ENCODE data around the gene PRIM2. TPM values are rescaled to one million over a fixed set of nuclear protein-coding genes. Genes with fewer than 3 reads are reported as not detected.
A peak's percentile ranks its signal among the peaks of the same experiment; 100 is the strongest.
"Not testable (repeated sequence)": the region's sequence is repeated elsewhere in the genome, so short reads cannot be mapped to it uniquely, and the experiment has no call there.

Gene PRIM2
- total and polyA plus RNA-seq, 9 of the 15 experiments (the other 6 are each of a cell fraction or from before 2014, with no cell fraction given), result 19.8 to 57.5 (median 33.4) TPM

- BruUV-seq (replicated peaks); POLR2A ChIA-PET: not testable (repeated sequence)
Measured at GRCh38 chr6:57371779-57372178, 54.3 kb downstream of the PRIM2 start.

GRCh38 chr6:57374764-57375163 is 57.3 kb downstream of the PRIM2 start:
- POLR2A ChIA-PET; H3K27me3 ChIP-seq (ENCODE audit: control insufficient read depth in 2 of 2, insufficient read depth in 2 of 2, low read length in 2 of 2); H3K4me2 ChIP-seq (ENCODE audit: insufficient read depth, low read length); H3K36me3 ChIP-seq (ENCODE audit: control insufficient read depth, insufficient read depth, low read length); H3K4me3 ChIP-seq; H3K9me1 ChIP-seq (ENCODE audit: control insufficient read depth, insufficient read depth, low read length); FAIRE-seq; H2AFZ ChIP-seq (ENCODE audit: low read depth, low read length); H3K27ac ChIP-seq (ENCODE audit: extremely low read depth, low read depth, low read length); in situ Hi-C loops (cut with MboI); intact Hi-C loops (cut with micrococcal nuclease); H3K9ac ChIP-seq (ENCODE audit: insufficient read depth in 1 of 2, low read depth in 2 of 2, low read length in 2 of 2); H3K79me2 ChIP-seq (ENCODE audit: control insufficient read depth, insufficient read depth, low read length); CTCF ChIA-PET (ENCODE audit: low intra/inter-chr PET ratio); H3K9me3 ChIP-seq (replicated peaks; ENCODE audit: control insufficient read depth, insufficient read depth, low read depth, low read length); BruUV-seq (replicated peaks); ATAC-seq; DNase-seq (ENCODE audit: extremely low read depth in 1 of 4, low spot score in 3 of 4); H3K4me1 ChIP-seq (replicated peaks in 1 of 2; ENCODE audit: control insufficient read depth in 2 of 2, insufficient read depth in 2 of 2, low read length in 2 of 2); H4K20me1 ChIP-seq (replicated peaks; ENCODE audit: control insufficient read depth, insufficient read depth, low read length); TF ChIP-seq ATF3 (CRISPR knock-in tag; conservative IDR thresholded peaks at IDR 0.05): not testable (repeated sequence)
- TF ChIP-seq ATF3 (IDR thresholded peaks at IDR 0.05) (peak; percentile 31; the same call in 1 of the 2 replicates), ATF7 (IDR thresholded peaks at IDR 0.05) (peak; percentile 26; the same call in 1 of the 2 replicates)
- WGBS (ENCODE audit: insufficient coverage, low coverage, missing lambda C conversion rate), result 100% methylated on average over 3 of the region's 4 CpGs

More at GRCh38 chr6:57371779-57372178, 54.3 kb downstream of the PRIM2 start:
- 82% methylated on average over 1 of the region's 1 CpG for WGBS (ENCODE audit: insufficient coverage, low coverage, missing lambda C conversion rate)
- H3K9me3 ChIP-seq (replicated peaks; ENCODE audit: control insufficient read depth, insufficient read depth, low read depth, low read length); H3K4me1 ChIP-seq (replicated peaks in 1 of 2; ENCODE audit: control insufficient read depth in 2 of 2, insufficient read depth in 2 of 2, low read length in 2 of 2); H4K20me1 ChIP-seq (replicated peaks; ENCODE audit: control insufficient read depth, insufficient read depth, low read length); H3K27ac ChIP-seq (ENCODE audit: extremely low read depth, low read depth, low read length); H2AFZ ChIP-seq (ENCODE audit: low read depth, low read length); H3K4me2 ChIP-seq (ENCODE audit: insufficient read depth, low read length); H3K4me3 ChIP-seq; intact Hi-C loops (cut with micrococcal nuclease); CTCF ChIA-PET (ENCODE audit: low intra/inter-chr PET ratio); H3K9me1 ChIP-seq (ENCODE audit: control insufficient read depth, insufficient read depth, low read length); H3K9ac ChIP-seq (ENCODE audit: insufficient read depth in 1 of 2, low read depth in 2 of 2, low read length in 2 of 2); FAIRE-seq; H3K36me3 ChIP-seq (ENCODE audit: control insufficient read depth, insufficient read depth, low read length); H3K79me2 ChIP-seq (ENCODE audit: control insufficient read depth, insufficient read depth, low read length); ATAC-seq; H3K27me3 ChIP-seq (ENCODE audit: control insufficient read depth in 2 of 2, insufficient read depth in 2 of 2, low read length in 2 of 2); DNase-seq (ENCODE audit: extremely low read depth in 1 of 4, low spot score in 3 of 4); in situ Hi-C loops (cut with MboI): not testable (repeated sequence)

- BruUV-seq (replicated peaks); H3K27me3 ChIP-seq (ENCODE audit: control insufficient read depth in 2 of 2, insufficient read depth in 2 of 2, low read length in 2 of 2); H2AFZ ChIP-seq (ENCODE audit: low read depth, low read length); H3K9me1 ChIP-seq (ENCODE audit: control insufficient read depth, insufficient read depth, low read length); ATAC-seq; CTCF ChIA-PET (ENCODE audit: low intra/inter-chr PET ratio); intact Hi-C loops (cut with micrococcal nuclease); H3K4me3 ChIP-seq; H3K36me3 ChIP-seq (ENCODE audit: control insufficient read depth, insufficient read depth, low read length); FAIRE-seq; H3K27ac ChIP-seq (ENCODE audit: extremely low read depth, low read depth, low read length); H4K20me1 ChIP-seq (replicated peaks; ENCODE audit: control insufficient read depth, insufficient read depth, low read length); DNase-seq (ENCODE audit: extremely low read depth in 1 of 4, low spot score in 3 of 4); H3K9ac ChIP-seq (ENCODE audit: insufficient read depth in 1 of 2, low read depth in 2 of 2, low read length in 2 of 2); POLR2A ChIA-PET; H3K4me2 ChIP-seq (ENCODE audit: insufficient read depth, low read length); H3K9me3 ChIP-seq (replicated peaks; ENCODE audit: control insufficient read depth, insufficient read depth, low read depth, low read length); H3K4me1 ChIP-seq (replicated peaks in 1 of 2; ENCODE audit: control insufficient read depth in 2 of 2, insufficient read depth in 2 of 2, low read length in 2 of 2); in situ Hi-C loops (cut with MboI); H3K79me2 ChIP-seq (ENCODE audit: control insufficient read depth, insufficient read depth, low read length): not testable (repeated sequence)
- WGBS (ENCODE audit: insufficient coverage, low coverage, missing lambda C conversion rate), result 94% methylated on average over 3 of the region's 3 CpGs
Measured at GRCh38 chr6:57376083-57376482, 58.7 kb downstream of the PRIM2 start.
